Measurements from ENCODE around the gene TTC3.

DNA sequence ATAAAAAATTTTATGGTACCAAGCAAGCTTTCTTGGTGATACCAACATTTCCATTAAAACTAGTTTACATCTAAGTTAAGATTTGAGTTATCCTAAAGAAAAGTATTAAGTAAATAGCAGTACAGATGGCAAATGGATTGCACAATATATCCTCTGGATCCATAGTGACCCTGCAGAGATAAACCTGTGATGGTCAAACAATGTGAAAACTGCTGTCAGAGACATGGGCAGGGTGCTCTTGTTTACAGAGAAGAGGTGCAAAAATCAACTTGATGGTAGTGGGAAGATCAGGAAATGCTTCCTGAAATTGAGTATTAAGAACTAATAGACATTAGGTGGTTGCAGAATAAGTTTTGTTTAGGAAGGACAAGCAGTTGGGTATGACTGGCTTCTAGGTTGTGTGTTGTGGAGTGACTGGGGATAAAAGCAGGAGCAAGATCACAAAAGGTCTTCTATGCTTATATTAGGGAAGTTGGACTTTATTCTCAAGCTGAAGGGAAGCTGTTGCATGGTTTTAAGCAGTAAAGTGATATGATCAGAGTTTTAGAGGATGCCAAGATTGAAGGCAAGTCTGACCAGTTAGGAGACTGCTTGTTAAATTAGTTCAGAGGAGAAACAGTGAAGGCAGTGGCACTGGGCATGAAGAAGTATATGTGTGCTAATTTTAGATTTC, 9.9 kb downstream of the TTC3 start:
- TF ChIP-seq POLR2A (IDR thresholded peaks at IDR 0.05; ENCODE audit: low read depth, low read length) (no peak), TAF1 (IDR thresholded peaks at IDR 0.05; ENCODE audit: borderline replicate concordance, low read depth, low read length) (no peak), POLR2AphosphoS5 (IDR thresholded peaks at IDR 0.05; ENCODE audit: low read depth, low read length) (no peak)
